SJSA1 (cell line): Measurements from ENCODE around the gene CHST10. TPM values are rescaled to one million over a fixed set of nuclear protein-coding genes. Genes with fewer than 3 reads are reported as not detected.

Experiments
- DNase-seq, 2 experiments: peaks; one replicate each; pipeline ENCODE4 v3.0.0-alpha.2; 2015 to 2020; ENCODE audit warnings: low spot score in 2 of 2, low read depth in 1 of 2
- H3K27ac ChIP-seq: fragments of 250-450 bp; sonication (Bioruptor Pico); 2 replicates; pipeline ENCODE4 v1.5.1; 2020; ENCODE audit warnings: mild to moderate bottlenecking, moderate library complexity
- H3K27me3 ChIP-seq: fragments of 250-450 bp; sonication (Bioruptor Pico); replicated peaks from 2 replicates; pipeline ENCODE4 v1.5.1; 2020; ENCODE audit warnings: mild to moderate bottlenecking, moderate library complexity
- H3K36me3 ChIP-seq: fragments of 250-450 bp; sonication (Bioruptor Pico); 2 replicates; pipeline ENCODE4 v1.5.1; 2020; ENCODE audit warnings: mild to moderate bottlenecking
- H3K4me1 ChIP-seq: fragments of 250-450 bp; sonication (Bioruptor Pico); replicated peaks from 2 replicates; pipeline ENCODE4 v1.6.1; 2021; ENCODE audit warnings: mild to moderate bottlenecking
- H3K4me3 ChIP-seq: fragments of 250-450 bp; sonication (Bioruptor Pico); 2 replicates; pipeline ENCODE4 v1.5.1; 2020; ENCODE audit warnings: mild to moderate bottlenecking
- H3K9me3 ChIP-seq: fragments of 250-450 bp; sonication (Bioruptor Pico); replicated peaks from 2 replicates; pipeline ENCODE4 v1.5.1; 2020; ENCODE audit warnings: mild to moderate bottlenecking
- total RNA-seq: library from RNA; depleted of rRNA; stranded (reverse); fragments of >200 nt; shearing (Covaris generic); gene quantifications from 2 replicates; pipeline ENCODE4 v1.2.3, GENCODE V29; 2014

Gene CHST10
- total RNA-seq, 1 experiment from 2014 or later, result 18.6 TPM

DNA sequence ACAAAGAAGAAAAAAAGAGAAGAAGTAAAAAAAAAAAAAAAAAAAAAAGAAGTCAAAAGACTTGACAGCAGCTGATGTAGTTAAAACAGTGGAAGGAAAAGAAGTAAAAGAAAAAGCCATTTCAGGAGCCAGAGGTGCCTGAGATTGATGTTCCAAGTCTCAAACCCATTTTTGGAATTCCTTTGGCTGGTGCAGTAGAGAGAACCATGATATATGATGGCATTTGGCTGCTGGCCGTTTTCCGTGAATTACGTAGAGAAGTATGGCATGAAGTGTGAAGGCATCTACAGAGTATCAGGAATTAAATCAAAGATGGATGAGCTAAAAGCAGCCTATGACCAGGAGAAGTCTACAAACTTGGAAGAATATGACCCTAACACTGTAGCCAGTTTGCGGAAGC, 7.6 kb upstream of the CHST10 start:
- H3K27ac ChIP-seq, result no peak overlapping the region
- 0 out of 2 replicates have a peak, but pooled peaks cover 3% of the 10 kb centered on the region for H3K27me3 ChIP-seq
- H3K9me3 ChIP-seq, result no peaks in the 10 kb centered on the region
- H3K4me3 ChIP-seq, result no peak overlapping the region
- H3K36me3 ChIP-seq, result no peaks in the 10 kb centered on the region
- DNase-seq, result no peak
- H3K4me1 ChIP-seq, result no peaks in the 10 kb centered on the region

DNA sequence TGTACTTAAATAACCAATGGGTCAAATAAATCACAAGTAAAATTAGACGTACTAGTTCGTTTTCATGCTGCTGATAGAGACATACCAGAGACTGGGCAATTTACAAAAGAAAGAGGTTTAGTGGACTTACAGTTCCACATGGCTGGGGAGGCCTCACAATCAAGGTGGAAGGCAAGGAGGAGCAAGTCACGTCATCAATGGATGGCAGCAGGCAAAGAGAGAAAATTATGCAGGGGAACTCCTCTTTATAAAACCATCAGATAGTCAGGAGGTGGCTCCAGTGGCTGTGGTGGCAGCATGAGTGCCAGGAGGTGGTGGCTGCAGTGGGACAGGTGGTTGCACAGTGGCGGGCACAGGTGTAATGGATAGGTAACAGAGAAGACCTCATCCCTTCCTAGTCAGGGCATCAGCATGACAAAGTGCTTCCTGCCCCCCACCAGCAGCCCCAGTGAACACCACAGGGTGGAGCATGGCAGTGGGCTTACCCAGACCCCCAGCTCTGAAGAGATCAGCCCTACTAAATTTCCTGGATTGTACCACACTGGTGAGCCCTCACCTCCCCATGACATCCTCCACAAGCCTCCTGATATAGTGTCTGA, 6.9 kb upstream of the CHST10 start:
- Histone ChIP-seq H3K4me1 (no peaks in the 10 kb centered on the region), H3K9me3 (no peaks in the 10 kb centered on the region), H3K4me3 (no peak overlapping the region), H3K36me3 (no peaks in the 10 kb centered on the region), H3K27me3 (0 out of 2 replicates have a peak, but pooled peaks cover 3% of the 10 kb centered on the region), H3K27ac (no peak overlapping the region)
- no peak for DNase-seq

GRCh38 chr2:100423631-100424030, 6.2 kb upstream of the CHST10 start:
- DNase-seq, result no peak
- H3K4me1 ChIP-seq, result no peaks in the 10 kb centered on the region

DNA sequence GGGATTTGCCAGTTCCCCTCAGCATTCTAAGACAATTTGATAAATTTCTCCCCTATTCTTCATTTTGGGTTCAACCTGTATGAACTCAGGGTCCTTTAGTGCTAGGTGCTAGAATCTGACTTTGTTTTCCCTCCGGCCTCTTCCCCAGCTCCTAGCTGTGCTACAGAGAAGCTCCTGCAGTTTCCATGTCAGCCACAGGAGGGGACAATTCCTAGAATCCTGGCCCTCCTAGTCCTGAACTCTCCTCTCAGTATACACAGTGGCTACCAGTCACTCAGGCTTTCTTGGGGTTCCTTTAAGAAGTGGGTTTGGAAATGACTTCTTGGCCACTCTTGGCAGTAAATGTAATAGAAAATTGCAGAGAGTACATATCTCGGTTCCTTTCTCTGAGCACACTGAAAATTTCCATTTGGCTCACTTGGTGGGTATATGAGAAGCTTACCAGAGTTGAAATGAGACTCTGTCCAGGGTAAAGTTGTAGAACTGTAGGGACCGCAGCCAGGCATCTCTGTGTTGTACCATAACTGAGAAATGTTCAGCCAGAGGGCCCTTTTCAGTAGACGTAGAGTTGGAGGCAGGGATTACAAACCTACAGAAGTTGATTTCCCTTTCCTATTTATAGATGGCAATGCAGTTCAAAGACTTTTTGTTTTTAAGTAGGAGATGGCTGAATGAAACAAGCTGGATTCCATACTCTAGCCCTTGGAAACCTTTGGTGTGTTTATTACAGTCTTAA, 5.0 kb upstream of the CHST10 start:
- H3K36me3 ChIP-seq, result no peaks in the 10 kb centered on the region; the same call in 1 of the 2 replicates
- DNase-seq, result peak in 1 of 2 experiments; percentile 15
- H3K4me1 ChIP-seq, result peaks cover 5% of the 10 kb centered on the region; the same call in 1 of the 2 replicates
- no peak overlapping the region for H3K27ac ChIP-seq
- H3K4me3 ChIP-seq, result no peak overlapping the region
- 0 out of 2 replicates have a peak, but pooled peaks cover 3% of the 10 kb centered on the region for H3K27me3 ChIP-seq
- no peaks in the 10 kb centered on the region for H3K9me3 ChIP-seq

More at GRCh38 chr2:100423631-100424030, 6.2 kb upstream of the CHST10 start:
- H3K9me3 ChIP-seq, result no peaks in the 10 kb centered on the region
- H3K27ac ChIP-seq, result no peak overlapping the region
- 0 out of 2 replicates have a peak, but pooled peaks cover 3% of the 10 kb centered on the region for H3K27me3 ChIP-seq
- no peak overlapping the region for H3K4me3 ChIP-seq
- H3K36me3 ChIP-seq, result no peaks in the 10 kb centered on the region

- peaks cover 4% of the 10 kb centered on the region for H3K36me3 ChIP-seq
- no peak overlapping the region for H3K27ac ChIP-seq
- H3K4me1 ChIP-seq, result peaks cover 13% of the 10 kb centered on the region; the same call in 1 of the 2 replicates
- 0 out of 2 replicates have a peak, but pooled peaks cover 3% of the 10 kb centered on the region for H3K27me3 ChIP-seq
- no peak for DNase-seq
- H3K9me3 ChIP-seq, result no peaks in the 10 kb centered on the region
- no peak overlapping the region for H3K4me3 ChIP-seq
Measured at GRCh38 chr2:100419915-100420314, 2.4 kb upstream of the CHST10 start.

DNA sequence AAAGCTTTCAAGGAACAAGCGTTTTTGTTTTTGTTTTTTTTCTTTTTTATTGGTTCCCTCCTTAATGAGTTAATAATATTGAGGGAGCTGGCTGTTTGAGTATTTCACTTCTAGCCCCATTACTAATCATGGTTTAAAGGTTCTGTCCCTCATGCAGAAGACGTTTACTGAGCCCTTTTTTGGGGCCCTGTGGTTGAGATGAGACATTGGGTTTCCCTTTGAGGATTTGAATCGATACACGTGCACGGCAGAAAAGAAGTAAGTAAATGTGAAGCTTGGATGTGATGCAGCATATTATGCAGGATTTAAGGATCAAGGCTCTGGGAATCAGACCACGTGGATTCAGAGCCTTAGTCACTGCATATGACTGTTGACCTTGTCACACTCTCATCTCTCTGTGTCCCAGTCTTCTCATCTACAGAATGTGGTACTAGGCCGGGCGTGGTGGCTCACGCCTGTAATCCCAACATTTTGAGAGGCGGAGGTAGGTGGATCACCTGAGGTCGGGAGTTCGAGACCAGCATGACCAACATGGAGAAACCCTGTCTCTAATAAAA, 1.0 kb upstream of the CHST10 start:
- Histone ChIP-seq H3K36me3 (peaks cover 11% of the 10 kb centered on the region), H3K9me3 (no peaks in the 10 kb centered on the region), H3K4me3 (no peak overlapping the region), H3K4me1 (peaks cover 13% of the 10 kb centered on the region; the same call in 1 of the 2 replicates), H3K27ac (no peak overlapping the region), H3K27me3 (0 out of 2 replicates have a peak, but pooled peaks cover 3% of the 10 kb centered on the region)
- no peak for DNase-seq

GRCh38 chr2:100417711-100418124, 250 bp upstream of the CHST10 start:
- DNase-seq, result peak in 1 of 2 experiments; percentile 14
- Histone ChIP-seq H3K27ac (peak overlapping the region; percentile 58; the same call in 1 of the 2 replicates), H3K36me3 (peaks cover 11% of the 10 kb centered on the region), H3K4me1 (peaks cover 13% of the 10 kb centered on the region; the same call in 1 of the 2 replicates), H3K9me3 (no peaks in the 10 kb centered on the region), H3K4me3 (peak overlapping the region; percentile 90), H3K27me3 (0 out of 2 replicates have a peak, but pooled peaks cover 1% of the 10 kb centered on the region)

GRCh38 chr2:100416397-100416934, 1.0 kb downstream of the CHST10 start:
- H3K9me3 ChIP-seq, result no peaks in the 10 kb centered on the region
- H3K4me3 ChIP-seq, result peak overlapping the region; percentile 90
- H3K27ac ChIP-seq, result no peak overlapping the region
- H3K27me3 ChIP-seq, result no peaks in the 10 kb centered on the region
- H3K36me3 ChIP-seq, result peaks cover 12% of the 10 kb centered on the region
- DNase-seq, result no peak
- H3K4me1 ChIP-seq, result peaks cover 13% of the 10 kb centered on the region; the same call in 1 of the 2 replicates

- Histone ChIP-seq H3K27me3 (no peaks in the 10 kb centered on the region), H3K27ac (no peak overlapping the region), H3K9me3 (no peaks in the 10 kb centered on the region), H3K36me3 (peaks cover 15% of the 10 kb centered on the region), H3K4me1 (peaks cover 13% of the 10 kb centered on the region; the same call in 1 of the 2 replicates), H3K4me3 (no peak overlapping the region)
- peak in 1 of 2 experiments; percentile 9 for DNase-seq
Measured at GRCh38 chr2:100413571-100413970, 3.9 kb downstream of the CHST10 start.

- peaks cover 15% of the 10 kb centered on the region for H3K36me3 ChIP-seq
- H3K27ac ChIP-seq, result no peak overlapping the region
- H3K4me1 ChIP-seq, result peaks cover 12% of the 10 kb centered on the region; the same call in 1 of the 2 replicates
- H3K4me3 ChIP-seq, result no peak overlapping the region
- DNase-seq, result peak in 1 of 2 experiments; percentile 9
- H3K9me3 ChIP-seq, result no peaks in the 10 kb centered on the region
- H3K27me3 ChIP-seq, result no peaks in the 10 kb centered on the region
Measured at GRCh38 chr2:100412881-100413321, 4.6 kb downstream of the CHST10 start.

DNA sequence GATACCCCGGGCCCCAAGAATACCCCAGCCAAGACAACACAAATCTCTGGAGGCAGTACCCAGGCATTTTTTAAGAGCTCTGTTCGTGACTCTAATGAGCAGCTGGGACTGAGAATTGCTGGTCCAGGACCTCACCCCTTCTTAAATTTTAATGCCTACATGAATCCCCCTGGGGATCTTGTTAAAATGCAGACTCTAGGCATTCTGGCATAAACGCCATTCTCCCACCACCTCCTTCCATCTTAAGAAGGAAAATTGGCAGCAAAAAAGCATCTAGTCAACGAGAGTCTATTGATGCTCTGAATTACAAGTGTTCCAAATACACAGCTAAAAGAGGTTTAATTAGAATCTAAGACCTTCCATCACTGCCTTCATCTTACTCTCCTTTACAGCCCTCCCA, 5.0 kb downstream of the CHST10 start:
- no peaks in the 10 kb centered on the region for H3K27me3 ChIP-seq
- no peak overlapping the region for H3K27ac ChIP-seq
- no peak for DNase-seq
- H3K4me3 ChIP-seq, result no peak overlapping the region
- H3K36me3 ChIP-seq, result peaks cover 15% of the 10 kb centered on the region
- no peaks in the 10 kb centered on the region for H3K9me3 ChIP-seq
- peaks cover 7% of the 10 kb centered on the region; the same call in 1 of the 2 replicates for H3K4me1 ChIP-seq

- no peak overlapping the region for H3K27ac ChIP-seq
- DNase-seq, result peak in 1 of 2 experiments; percentile 11
- no peaks in the 10 kb centered on the region for H3K9me3 ChIP-seq
Measured at GRCh38 chr2:100411841-100412292, 5.6 kb downstream of the CHST10 start.

DNA sequence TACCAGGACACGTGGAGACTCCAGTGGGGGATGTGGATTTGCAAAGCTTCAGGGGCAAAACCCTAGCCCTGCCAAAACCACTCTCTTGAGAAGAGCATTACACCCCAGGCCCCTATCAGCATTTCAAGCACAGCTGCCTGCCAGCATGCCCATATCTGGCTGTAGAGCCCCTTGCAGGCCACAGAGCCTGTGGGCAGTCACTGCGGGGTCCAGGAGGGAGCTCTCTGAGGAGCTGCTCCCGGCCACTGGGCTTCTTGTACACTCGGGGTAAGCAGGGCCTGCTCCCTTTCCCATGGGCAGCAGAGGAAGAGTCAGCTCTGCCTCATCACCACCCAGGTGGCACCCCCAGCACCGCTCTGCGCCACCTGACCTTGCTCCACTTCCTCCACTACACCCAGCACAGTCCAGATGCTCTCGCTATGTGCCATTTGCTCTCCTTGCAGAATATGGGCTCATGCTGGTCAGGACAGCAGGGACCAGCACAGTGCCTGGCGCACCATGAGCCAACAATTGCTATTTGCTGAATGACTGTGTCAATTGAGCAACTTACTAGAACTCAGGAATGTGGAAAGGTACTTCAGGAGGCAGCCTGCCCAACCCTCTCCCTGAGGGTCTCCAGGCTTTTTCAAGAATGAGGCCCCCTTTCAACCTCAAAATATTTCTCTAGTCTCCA, 7.4 kb downstream of the CHST10 start:
- H3K27ac ChIP-seq, result no peak overlapping the region
- no peaks in the 10 kb centered on the region for H3K9me3 ChIP-seq
- peaks cover 19% of the 10 kb centered on the region for H3K36me3 ChIP-seq
- H3K4me1 ChIP-seq, result no peaks in the 10 kb centered on the region
- H3K4me3 ChIP-seq, result no peak overlapping the region
- DNase-seq, result peak in 1 of 2 experiments; percentile 34
- no peaks in the 10 kb centered on the region for H3K27me3 ChIP-seq

More at GRCh38 chr2:100411841-100412292, 5.6 kb downstream of the CHST10 start:
- Histone ChIP-seq H3K4me3 (no peak overlapping the region), H3K27me3 (no peaks in the 10 kb centered on the region), H3K4me1 (peaks cover 6% of the 10 kb centered on the region; the same call in 1 of the 2 replicates), H3K36me3 (peaks cover 11% of the 10 kb centered on the region)
